Nephron progenitor cell (in vitro differentiated cells): ENCODE measurements around the gene PITX3.

ENCODE experiments used
- DNase-seq: peaks from one replicate; pipeline ENCODE4 v3.0.0; 2021
- H3K27ac Mint-ChIP-seq: 2 replicates; pipeline ENCODE4 v1.8.0; 2021; ENCODE audit warnings: mild to moderate bottlenecking, moderate library complexity, mixed read lengths
- H3K27me3 Mint-ChIP-seq: 2 replicates; pipeline ENCODE4 v1.8.0; 2021; ENCODE audit warnings: mild to moderate bottlenecking, low read depth, mixed read lengths; ENCODE audit not compliant: poor library complexity
- H3K36me3 Mint-ChIP-seq: 2 replicates; pipeline ENCODE4 v1.8.0; 2021; ENCODE audit warnings: low read depth, mixed read lengths
- H3K4me1 Mint-ChIP-seq: 2 replicates; pipeline ENCODE4 v1.8.0; 2021; ENCODE audit warnings: mixed read lengths
- H3K4me3 Mint-ChIP-seq: 2 replicates; pipeline ENCODE4 v1.8.0; 2021; ENCODE audit warnings: mild to moderate bottlenecking, moderate library complexity, mixed read lengths
- H3K9me3 Mint-ChIP-seq: 2 replicates; pipeline ENCODE4 v1.8.0; 2021; ENCODE audit warnings: mild to moderate bottlenecking, moderate library complexity, mixed read lengths
- CTCF ChIP-seq: fragments of 200-600 bp; sonication (generic); IDR thresholded peaks from 2 replicates; pipeline ENCODE4 v1.5.0; 2021; ENCODE audit warnings: antibody characterized with exemption

PITX3 gene

GRCh38 chr10:102266670-102267069, 25.4 kb upstream of the PITX3 start:
- H3K36me3 Mint-ChIP-seq, result peaks cover 34% of the 10 kb centered on the region
- peaks cover 60% of the 10 kb centered on the region for H3K4me1 Mint-ChIP-seq
- H3K27me3 Mint-ChIP-seq, result peaks cover 3% of the 10 kb centered on the region
- no peaks in the 10 kb centered on the region for H3K9me3 Mint-ChIP-seq
- H3K4me3 Mint-ChIP-seq, result no peak overlapping the region
- DNase-seq, result no peak
- H3K27ac Mint-ChIP-seq, result no peak overlapping the region
- no peak for TF ChIP-seq CTCF

GRCh38 chr10:102264371-102264770, 23.1 kb upstream of the PITX3 start:
- Mint-ChIP-seq H3K27me3 (no peaks in the 10 kb centered on the region), H3K9me3 (no peaks in the 10 kb centered on the region), H3K27ac (no peak overlapping the region), H3K36me3 (peaks cover 46% of the 10 kb centered on the region), H3K4me3 (no peak overlapping the region), H3K4me1 (peaks cover 69% of the 10 kb centered on the region)
- no peak for DNase-seq
- no peak for TF ChIP-seq CTCF

- Mint-ChIP-seq H3K27ac (peak overlapping the region; percentile 53), H3K4me3 (no peak overlapping the region), H3K9me3 (no peaks in the 10 kb centered on the region), H3K36me3 (peaks cover 46% of the 10 kb centered on the region), H3K27me3 (no peaks in the 10 kb centered on the region), H3K4me1 (peaks cover 54% of the 10 kb centered on the region)
- no peak for DNase-seq
- TF ChIP-seq CTCF, result no peak
These were observed 21.5 kb upstream of the PITX3 start for GRCh38 chr10:102262744-102263370.

- DNase-seq, result no peak
- no peak overlapping the region for H3K27ac Mint-ChIP-seq
- no peaks in the 10 kb centered on the region for H3K27me3 Mint-ChIP-seq
- no peak for TF ChIP-seq CTCF
- H3K9me3 Mint-ChIP-seq, result no peaks in the 10 kb centered on the region
- H3K36me3 Mint-ChIP-seq, result peaks cover 43% of the 10 kb centered on the region
- no peak overlapping the region for H3K4me3 Mint-ChIP-seq
- peaks cover 44% of the 10 kb centered on the region for H3K4me1 Mint-ChIP-seq
These were observed 20.5 kb upstream of the PITX3 start for GRCh38 chr10:102261842-102262241.

- H3K27me3 Mint-ChIP-seq, result no peaks in the 10 kb centered on the region
- no peaks in the 10 kb centered on the region for H3K9me3 Mint-ChIP-seq
- no peak for TF ChIP-seq CTCF
- no peak overlapping the region for H3K4me3 Mint-ChIP-seq
- peaks cover 42% of the 10 kb centered on the region for H3K4me1 Mint-ChIP-seq
- no peak for DNase-seq
- no peak overlapping the region for H3K27ac Mint-ChIP-seq
- H3K36me3 Mint-ChIP-seq, result peaks cover 44% of the 10 kb centered on the region
These were observed 19.9 kb upstream of the PITX3 start for GRCh38 chr10:102261196-102261595.

GRCh38 chr10:102255404-102255803, 14.1 kb upstream of the PITX3 start:
- Mint-ChIP-seq H3K4me3 (no peak overlapping the region), H3K27me3 (no peaks in the 10 kb centered on the region), H3K36me3 (peaks cover 43% of the 10 kb centered on the region), H3K4me1 (no peaks in the 10 kb centered on the region), H3K9me3 (no peaks in the 10 kb centered on the region), H3K27ac (no peak overlapping the region)
- no peak for TF ChIP-seq CTCF
- no peak for DNase-seq
